ENCODE measurements around the gene INO80B.
"Not testable (repeated sequence)": the region's sequence is repeated elsewhere in the genome, so short reads cannot be mapped to it uniquely, and the experiment has no call there.

The INO80B gene

DNA sequence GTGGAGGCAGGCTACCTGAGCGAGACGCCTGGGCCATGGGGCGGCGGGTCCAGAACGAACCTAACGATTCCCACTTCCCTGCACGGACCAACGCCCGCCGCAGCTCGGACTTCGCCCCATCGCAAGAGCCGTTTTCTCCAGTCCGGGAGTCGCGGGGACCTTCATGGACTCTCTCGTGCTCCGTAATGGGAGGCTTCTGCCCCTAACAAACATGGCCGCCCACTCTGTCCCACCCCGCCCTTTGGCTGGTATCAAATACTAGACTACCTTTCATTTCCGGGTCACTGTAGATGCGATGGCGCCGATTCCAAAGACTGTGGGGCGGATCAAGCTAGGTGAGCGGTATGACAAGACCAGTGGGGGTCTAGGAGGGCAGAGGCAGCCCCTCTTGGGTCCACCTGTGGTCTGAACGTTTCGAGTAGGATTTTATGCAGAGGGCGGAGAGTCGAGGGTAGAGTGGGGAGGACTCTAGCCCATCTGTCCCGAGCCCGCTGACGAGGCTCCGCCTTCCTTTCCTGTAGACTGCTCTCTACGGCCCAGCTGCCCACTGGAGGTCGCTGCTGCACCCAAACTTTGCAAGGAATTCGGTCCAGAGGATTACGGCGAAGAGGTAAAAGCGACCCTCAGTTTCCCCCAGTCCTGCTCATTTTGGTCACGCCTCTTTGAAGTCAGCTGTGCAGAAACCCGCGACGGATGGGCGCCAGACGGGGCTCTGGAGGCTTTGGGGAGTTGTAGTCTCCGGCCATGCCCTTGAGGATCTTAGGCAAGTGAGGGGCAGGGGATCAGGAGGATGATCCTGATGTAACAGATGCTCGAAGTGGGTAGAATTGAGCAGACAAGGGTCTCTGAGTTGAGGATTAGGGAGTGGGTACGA, 28.2 kb downstream of the INO80B start, which contains the start of the genes CCDC142 and TTC31:
Gene CCDC142 (minus strand): TSS at position 198 of the 874 bp plus-strand sequence. CDS start 161 bp downstream, at position 37.
Gene TTC31 (plus strand): TSS at position 281 of the 874 bp plus-strand sequence. CDS start 15 bp downstream, at position 296.
- DNase-seq: peak; percentile 96

DNA sequence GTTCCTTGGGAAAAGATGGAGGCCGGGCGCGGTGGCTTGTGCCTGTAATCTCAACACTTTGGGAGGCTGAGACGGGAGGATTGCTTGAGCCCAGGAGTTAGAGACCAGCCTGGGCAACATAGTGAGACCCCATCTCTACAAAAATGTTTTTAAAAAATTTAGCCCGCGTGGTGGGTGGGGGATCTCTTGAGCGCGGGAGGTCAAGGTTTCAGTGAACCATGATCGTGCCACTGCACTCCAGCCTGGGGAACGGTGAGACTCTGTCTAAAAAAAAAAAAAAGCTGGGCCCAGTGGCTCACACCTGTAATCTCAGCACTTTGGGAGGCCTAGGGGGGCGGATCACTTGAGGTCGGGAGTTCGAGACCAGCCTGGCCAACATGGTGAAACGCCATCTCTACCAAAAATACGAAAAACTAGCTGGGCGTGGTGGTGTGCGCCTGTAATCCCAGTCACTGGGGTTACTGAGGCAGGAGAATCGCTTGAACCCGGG, 28.8 kb downstream of the INO80B start:
- not testable (repeated sequence) for DNase-seq

DNA sequence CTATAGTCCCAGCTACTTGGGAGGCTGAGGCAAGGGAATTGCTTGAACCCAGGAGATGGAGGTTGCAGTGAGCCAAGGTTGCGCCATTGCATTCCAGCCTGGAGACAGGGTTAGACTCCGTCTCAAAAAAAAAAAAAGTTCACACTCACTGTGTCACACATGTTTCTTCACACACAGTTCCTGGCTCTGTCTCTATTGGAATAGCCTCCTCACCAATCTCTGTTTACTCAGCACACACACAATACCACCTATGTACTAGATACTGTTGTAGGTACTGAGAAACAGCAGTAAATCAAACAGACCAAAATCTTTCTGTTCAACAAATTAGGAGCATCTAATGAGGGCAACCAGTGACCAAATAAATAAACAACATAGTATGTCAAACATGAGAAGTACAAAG, 31.3 kb downstream of the INO80B start:
- no peak for DNase-seq

DNA sequence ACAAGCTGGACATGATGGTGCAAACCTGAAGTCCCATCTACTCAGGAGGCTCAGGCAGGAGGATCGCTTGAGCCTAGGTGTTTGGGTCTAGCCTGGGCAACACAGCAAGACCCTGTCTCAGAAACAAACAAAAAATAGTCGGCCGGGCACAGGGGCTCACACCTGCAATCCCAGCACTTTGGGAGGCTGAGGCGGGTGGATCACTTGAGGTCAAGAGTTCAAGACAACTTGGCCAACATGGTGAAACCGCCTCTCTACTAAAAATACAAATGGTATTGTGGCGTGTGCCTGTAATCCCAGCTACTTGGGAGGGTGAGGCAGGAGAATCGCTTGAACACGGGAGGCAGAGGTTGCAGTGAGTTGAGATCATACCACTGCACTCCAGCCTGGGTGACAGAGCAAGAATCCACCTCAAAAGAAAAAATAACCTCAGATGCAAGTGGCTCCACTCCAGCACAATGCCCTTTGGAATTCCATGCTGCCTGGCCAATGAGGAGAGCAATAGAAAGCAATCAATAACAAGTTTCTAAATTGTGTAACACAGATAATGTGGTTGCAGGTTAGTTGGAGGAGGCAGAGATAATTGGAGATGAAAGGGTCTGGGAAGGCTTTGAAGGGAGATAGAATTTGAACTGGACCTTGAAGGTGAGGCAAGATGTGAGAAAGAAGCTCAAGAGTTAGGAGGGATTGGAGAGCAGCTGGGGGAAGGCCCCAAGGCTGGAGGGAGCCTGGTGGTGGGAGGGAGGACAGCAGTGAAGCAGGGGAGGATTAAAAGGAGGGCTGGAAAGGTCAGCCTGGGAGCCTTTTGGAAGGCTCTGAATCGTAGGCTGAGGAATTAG, 34.0 kb downstream of the INO80B start:
- DNase-seq: no peak

DNA sequence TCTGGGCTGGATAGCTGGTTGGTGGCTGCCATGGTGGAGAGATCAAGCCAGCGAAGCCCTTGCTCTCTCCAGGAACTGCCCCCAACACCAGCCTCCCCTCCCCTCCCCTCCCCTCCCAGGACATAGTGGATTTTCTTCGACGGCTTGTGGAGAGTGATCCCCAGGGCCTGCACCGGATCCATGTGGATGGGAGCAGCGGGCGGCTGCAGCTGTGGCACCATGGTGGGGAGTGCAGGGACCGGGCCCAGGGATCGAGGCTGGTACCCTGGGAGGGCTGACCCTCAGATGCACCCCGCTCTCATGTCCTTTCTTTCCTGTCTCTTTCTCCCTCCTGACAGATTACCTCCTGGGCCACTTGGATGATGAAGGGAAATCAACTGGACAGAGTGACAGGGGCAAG, 35.0 kb downstream of the INO80B start:
- no peak for DNase-seq

DNA sequence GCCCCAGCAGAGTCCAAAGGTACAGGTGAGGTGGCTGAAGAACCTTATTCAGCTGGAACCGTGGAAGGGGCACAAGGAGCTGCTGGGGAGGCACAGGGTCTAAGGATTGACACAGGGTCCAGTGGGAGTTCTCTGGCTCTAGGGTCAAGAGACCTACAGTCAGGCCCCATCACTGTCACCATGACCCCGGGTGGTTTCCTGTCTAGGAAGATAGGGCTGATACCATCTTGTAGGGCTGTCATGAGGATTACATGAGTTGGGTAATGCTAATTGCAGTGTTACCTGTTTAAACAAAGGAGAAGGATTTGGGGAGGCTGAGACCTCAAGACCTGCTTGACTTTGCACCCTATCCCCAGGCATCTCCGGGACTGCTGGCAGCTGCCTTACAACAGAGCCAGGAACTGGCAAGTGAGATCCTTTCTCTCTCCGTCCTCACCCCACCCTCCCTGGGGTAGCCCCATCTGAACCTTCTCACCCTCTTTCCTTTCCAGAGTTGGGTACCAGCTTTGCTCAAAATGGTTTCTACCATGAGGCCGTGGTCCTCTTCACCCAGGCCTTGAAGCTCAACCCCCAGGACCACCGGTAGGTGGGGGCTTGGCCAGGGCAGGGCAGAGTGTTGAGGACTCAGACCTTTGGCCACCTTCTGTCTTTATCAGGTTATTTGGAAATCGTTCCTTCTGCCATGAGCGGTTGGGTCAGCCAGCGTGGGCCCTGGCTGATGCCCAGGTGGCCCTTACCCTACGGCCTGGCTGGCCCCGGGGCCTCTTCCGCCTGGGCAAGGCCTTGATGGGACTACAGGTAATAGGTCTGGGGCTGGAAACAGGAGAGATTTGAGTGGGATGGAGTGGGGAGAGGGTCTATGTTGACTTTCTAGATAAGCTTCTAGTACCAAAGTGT, 37.0 kb downstream of the INO80B start:
- no peak for DNase-seq

DNA sequence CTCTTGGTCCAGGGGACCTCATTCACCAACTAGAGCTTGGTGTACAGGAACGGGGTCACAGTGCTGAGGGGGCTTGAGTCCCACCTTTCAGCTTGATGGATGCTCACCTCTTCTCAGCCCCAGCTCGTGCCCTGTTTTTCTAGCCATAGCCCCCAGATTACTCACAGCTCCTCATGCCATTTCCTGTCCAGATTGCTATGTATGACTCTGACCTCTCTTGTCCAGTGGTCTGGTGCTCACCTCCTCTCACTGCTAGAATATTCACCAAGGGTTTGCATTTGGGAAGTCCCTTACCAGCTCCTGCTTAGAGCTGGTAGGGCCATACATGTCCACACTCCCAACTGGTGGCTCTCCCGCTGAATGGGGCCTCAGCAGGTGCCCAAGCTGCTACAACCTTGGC, 38.7 kb downstream of the INO80B start:
- no peak for DNase-seq

DNA sequence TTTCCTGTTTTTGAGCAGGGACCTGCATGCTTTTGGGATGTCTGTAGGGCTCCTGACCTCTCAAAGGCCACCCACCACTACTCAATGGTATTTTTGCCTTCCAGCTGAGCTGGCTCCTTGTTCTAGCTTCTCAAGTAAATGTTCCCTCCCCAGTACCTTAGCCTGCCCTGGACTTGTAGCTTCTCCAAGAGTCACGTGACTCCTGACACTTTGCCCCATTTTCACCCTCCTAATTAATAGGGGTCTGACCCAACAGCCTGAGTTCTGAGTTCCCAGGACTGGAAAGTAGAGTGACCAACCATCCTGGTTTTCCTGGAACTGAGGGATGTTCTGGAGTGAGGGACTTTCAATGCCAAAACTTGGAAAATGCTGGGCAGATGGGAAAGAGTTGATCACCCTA, 40.6 kb downstream of the INO80B start:
- DNase-seq: no peak

DNA sequence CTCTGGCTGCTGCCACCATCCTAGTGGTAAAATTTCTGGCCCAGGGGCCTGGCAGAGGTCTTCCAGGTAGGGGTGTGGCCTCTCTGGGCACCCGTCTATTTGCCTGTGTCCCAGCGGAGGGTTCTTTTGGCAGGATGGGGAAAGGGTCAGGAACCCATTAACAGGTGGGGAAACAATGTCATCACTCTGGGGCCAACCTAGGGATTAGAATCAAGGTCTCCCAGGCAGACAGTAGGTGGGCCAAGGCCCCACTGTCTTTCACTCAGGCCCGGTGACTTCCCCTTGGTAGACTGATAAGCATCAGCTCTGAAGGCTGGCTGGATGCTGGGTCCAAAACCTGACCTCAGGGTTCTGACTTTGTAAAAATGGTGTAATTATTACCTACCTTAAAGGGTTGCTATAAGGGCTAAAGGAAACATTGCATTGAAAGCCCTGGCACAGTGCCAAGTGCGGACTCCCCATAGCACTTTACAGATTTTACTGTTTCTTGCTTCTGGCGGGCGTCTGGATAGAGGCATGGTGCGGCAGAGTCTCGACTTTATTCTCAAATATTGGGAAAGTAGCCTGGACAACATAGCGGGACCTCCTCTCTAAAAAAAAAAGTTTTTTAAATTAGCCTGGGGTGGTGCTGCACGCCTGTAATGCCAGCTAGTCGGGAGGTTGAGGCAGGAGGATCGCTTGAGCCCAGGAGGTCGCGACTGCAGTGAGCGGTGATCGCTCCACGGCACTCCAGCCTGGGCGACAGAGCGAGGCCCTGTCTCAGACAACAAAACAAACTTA, 42.3 kb downstream of the INO80B start:
- DNase-seq: no peak

DNA sequence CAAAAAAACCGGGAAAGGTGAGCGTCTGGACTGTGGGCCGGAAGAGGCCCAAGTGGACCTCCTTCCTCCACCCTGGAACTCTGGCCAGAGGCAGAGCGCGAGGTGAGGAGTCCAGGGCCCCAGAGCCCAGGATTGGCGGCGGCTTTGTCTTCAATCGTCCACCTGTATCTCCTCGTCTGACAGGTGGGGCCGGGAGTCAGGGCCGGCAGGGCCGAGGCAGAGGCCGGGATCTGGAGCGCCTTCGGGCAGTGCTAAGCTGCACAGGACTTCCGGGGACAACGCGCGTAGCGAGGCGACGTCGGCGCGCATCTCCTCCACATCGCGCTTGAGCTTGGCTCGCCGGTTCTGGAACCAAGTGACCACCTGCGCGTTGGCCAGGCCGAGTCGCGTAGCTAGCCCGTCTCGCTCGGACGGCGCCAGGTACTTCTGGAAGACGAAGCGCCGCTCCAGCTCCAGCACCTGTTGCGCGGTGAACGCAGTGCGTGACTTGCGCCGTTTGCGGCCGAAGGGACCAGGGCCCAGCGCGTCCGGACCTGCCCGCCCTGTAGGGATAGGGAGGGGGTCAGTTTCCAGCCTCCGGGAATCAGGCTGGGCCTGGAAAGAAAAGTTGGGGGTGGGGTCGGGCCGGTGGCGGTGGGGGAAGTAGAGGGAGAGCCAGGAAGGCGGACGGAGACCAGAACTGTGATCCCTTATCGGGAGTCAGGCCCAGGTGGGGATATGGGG, 43.1 kb downstream of the INO80B start:
- peak; percentile 75 for DNase-seq

DNA sequence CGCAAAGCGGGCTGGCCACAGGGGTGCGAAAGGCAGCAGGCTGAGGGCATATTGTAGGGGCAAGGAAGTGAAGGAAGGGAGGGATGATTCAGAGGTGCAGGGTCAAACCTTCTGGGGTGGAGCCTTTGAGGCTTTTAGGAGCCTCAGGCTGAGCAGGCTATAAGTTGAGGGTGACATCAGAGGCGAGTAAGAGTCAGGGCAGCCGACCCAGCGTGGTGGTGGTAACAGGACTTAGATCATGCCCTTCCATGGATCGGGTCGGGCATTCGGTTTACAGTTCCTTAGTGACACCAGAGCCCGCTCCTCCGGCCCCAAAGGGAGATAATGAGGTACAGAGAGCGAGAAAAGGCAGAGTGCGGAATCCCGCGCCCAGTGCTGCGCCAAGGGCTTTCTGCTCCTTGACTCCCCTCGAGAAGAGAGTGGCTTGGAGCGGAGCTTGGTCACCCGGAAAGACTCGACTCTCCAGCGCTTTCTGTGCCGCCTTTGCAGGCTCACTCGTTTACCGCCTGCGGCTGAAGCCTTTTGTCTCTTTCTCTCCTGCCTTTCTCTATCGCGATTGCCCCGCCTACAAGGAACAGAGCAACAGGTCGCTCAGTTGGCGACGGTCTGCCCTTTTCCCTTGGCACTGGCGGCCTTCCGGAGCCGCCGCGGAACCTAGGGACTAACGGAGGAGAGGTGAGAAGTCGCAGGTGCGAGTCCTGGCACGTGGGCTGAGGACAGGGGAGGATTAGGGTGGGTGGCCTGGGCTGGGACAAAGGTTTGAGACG, 43.8 kb downstream of the INO80B start:
- DNase-seq: peak; percentile 75

DNA sequence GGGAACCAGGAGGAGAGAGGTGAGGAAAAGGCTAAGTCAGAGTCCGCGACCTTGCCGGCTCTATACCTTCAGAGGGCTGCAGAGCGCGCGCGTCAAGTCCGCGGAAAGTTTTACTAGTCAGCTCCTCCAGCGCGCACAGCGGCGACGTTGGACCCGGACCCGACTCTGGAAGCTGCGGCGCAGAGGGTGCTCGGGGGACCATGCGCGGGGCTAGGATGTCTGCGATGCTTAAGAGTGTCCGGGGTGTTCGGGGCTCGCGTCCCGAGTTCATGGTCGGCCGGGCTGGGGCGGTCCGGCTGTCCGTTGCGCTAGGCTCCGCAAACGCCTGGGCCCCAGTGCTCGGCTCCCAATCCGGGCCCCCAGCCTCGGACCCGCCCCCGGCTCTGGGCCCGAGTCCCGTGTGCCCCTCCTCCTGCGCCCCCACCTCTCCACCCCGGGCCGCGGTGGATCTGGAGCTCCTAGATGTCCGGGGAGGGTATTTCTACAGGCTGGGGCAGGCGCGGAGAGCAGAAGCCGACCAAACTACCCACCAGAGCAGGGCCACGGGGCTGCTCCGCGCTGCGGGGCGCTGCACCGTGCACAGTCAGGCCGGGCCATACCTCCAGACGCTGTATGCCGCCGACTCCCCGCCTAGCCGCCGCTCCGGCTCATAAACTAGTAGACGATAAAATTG, 44.5 kb downstream of the INO80B start, which contains the start of gene LBX2:
Gene LBX2 (minus strand): TSS at position 337 of the 673 bp plus-strand sequence. CDS start 66 bp downstream, at position 271.
- no peak for DNase-seq

DNA sequence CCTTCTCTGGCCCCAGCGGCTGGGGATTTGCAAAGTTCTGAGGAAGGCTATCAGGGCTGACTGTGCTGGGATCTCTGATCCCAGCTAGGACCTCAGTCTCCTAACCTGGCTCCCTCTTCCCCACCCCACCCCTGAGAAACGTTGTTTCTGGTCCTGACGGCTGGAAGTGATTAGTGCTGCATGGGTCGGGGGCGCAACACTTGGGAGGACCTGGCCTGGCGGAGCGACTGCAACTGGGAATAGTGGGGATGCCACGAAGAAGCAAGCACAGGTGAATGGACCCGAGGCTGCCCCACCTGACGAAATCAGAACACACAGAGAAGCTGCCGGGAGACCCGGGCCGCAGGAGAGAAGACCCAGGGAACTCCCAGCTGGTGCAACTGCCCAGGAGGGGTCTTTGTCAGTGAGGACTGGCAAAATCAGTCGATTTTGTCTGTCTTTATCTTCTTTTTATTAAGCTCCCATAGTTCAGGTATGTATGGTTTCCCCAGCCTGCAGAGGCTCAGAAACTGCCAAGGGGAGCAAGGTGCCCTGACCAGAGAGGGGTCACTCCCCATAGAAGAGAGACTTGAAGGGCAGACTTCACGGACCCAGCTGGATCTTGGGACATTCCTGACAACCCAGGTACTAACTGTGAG, 45.2 kb downstream of the INO80B start:
- no peak for DNase-seq

DNA sequence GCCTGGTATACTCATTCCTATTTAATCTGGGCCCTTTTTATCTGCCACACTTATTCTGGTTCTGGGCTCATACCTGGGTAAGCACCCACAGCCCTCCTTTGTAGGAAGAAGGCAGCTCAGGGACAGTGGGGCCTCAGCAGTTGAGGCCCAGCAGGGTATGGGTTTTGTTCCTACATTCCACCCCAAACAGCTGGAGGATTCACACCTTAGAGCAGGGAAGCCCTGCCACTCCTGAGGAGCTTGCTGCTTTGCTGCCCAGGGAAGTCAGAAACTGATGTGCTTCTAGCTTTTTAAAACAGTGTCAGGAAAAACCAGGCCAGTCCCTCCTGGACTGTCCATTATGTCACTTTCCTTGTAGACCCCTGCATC, 45.7 kb downstream of the INO80B start:
- DNase-seq: no peak

DNA sequence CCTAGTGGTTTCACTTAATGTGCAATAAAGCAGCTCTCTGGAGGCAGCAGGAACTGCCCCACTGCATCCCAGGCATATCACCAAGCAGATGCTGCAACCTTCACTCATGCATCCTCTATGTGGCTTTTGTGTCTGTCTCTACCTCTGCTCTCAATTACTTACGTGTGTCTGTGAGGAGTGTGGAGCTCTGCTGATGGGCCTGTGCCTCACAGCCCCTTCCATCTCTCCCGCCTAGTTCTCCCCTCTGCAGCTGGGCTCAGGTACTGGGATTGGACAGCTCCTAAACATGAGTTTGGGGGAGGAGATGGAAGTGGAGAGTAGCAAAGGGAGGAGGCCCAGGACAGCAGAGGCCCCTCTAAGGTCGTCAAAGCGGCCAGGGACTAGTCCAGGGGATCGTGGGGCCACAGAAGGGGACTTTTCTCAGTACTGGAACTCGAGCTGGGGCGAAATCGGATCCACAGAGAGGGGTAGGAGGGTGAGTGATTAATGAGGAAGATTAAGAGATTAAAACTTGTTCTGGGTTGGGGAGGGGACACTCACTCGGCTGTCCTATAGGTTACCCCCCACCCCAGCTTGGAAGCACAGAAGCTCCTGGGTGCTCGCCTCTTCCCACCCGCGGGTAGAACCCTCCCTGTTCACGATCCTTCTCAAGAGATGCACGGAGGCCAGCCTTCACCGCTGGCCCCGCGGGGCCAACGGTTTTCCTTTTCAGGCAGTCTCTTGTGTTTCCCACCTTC, 46.6 kb downstream of the INO80B start:
- DNase-seq: no peak

DNA sequence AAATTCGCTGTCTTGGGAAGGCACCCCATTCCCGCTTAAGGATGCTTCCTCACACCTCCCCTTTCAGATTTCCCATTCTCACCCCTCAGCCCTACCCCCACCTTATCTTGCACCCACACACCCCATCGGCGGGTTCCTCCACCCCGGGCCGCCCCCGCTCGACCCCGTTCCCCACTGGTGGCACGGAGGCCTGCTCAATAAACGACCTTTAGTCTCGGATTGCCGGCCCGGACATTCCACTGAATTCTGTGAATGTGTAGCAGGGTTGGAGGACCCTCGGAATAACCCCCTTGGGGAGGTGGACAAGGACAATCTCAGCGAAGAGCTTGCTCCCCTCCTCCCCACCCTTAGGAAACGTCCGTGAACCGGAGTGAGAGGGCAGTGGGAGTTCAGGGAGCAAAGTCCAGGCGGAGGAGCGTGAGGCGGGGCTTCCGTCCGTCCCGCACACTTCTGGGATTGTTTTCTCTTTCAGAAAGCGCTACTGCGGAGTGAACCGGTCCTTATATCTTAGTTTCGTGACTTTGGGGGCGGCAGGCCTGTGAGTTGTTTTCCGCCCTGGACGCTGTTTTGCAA, 47.3 kb downstream of the INO80B start:
- no peak for DNase-seq

DNA sequence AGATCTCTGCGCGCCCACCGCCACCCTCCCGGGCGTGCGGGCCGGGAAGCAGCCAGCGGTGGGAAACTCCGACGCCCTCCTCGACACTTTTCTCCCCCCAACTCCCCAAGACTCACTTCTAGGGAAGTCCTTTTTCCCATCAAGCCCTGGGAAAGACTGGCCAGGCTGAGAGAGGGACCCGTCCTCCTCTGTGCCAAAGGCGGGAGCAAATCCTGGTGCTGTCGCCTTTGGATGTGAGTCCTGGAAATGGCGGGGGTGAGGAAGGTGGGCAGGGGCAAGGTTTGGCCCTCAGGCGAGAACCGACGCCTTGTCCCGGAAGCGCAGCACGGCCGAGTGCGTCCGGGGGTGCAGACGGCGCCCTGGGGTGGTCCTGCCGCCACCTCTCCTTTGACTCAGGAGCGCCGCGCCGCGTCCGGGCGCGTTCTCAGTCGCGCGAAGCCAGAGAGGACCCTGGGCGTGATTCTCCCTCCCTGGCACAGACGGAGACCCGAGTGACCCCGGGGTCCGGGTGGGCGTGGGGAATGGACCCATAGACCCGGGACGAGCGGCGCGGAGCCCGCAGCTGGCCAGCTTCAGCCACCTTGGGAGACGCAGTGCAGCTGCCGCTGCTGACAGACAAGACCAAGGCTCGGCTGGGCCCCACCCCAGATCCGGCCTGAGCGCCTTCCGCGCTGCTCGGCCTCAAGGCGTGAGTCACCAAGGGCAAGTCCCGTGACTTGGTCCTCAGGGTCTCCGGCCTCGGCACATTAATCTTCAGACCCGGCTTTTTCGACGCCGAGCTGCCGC, 48.0 kb downstream of the INO80B start:
- DNase-seq: peak; percentile 82

All from activated CD8-positive, alpha-beta memory T cell treated with anti-CD3 and anti-CD28 coated beads for 24 hours (primary cell).